HCEC 1CT (cell line): ENCODE data around the gene TSEN54.
A peak's percentile ranks its signal among the peaks of the same experiment; 100 is the strongest.
"Not testable (repeated sequence)": the region's sequence is repeated elsewhere in the genome, so short reads cannot be mapped to it uniquely, and the experiment has no call there.

Experiments used
- DNase-seq: peaks from one replicate; pipeline ENCODE4 v3.0.0-alpha.2; 2017

TSEN54 gene

GRCh38 chr17:75505640-75506039 is 10.7 kb upstream of the TSEN54 start:
- no peak for DNase-seq

GRCh38 chr17:75506134-75506533 is 10.2 kb upstream of the TSEN54 start:
- no peak for DNase-seq

- no peak for DNase-seq
Observed at GRCh38 chr17:75506888-75507287, 9.4 kb upstream of the TSEN54 start.

GRCh38 chr17:75507733-75508719 is 8.3 kb upstream of the TSEN54 start:
- no peak for DNase-seq

- DNase-seq, result no peak
Observed at GRCh38 chr17:75508931-75509361, 7.4 kb upstream of the TSEN54 start.

- no peak for DNase-seq
Observed at GRCh38 chr17:75509528-75510258, 6.6 kb upstream of the TSEN54 start.

- DNase-seq, result no peak
Observed at GRCh38 chr17:75511270-75511609, 5.1 kb upstream of the TSEN54 start.

GRCh38 chr17:75511610-75512575 is 4.4 kb upstream of the TSEN54 start:
- DNase-seq, result no peak

- DNase-seq, result peak; percentile 15
Observed at GRCh38 chr17:75512926-75513640, 3.2 kb upstream of the TSEN54 start.

- DNase-seq, result no peak
Observed at GRCh38 chr17:75513641-75514000, 2.7 kb upstream of the TSEN54 start.

GRCh38 chr17:75514299-75514918 is 1.9 kb upstream of the TSEN54 start:
- no peak for DNase-seq

GRCh38 chr17:75514919-75515495 is 1.3 kb upstream of the TSEN54 start:
- DNase-seq, result no peak

- DNase-seq, result peak; percentile 87
Observed at GRCh38 chr17:75515496-75516254, 653 bp upstream of the TSEN54 start, which contains the start of gene CASKIN2. Gene CASKIN2 (minus strand): TSS chr17:75515537. CDS start chr17:75513804, 1,733 bp downstream.

- peak; percentile 45 for DNase-seq
Observed at GRCh38 chr17:75516619-75517296, 430 bp downstream of the TSEN54 start.

- no peak for DNase-seq
Observed at GRCh38 chr17:75517297-75517865, 1.1 kb downstream of the TSEN54 start.

GRCh38 chr17:75518201-75518600 is 1.9 kb downstream of the TSEN54 start:
- no peak for DNase-seq

GRCh38 chr17:75518983-75519537 is 2.7 kb downstream of the TSEN54 start:
- no peak for DNase-seq

GRCh38 chr17:75520413-75520812 is 4.1 kb downstream of the TSEN54 start:
- DNase-seq, result not testable (repeated sequence)

GRCh38 chr17:75521290-75521689 is 5.0 kb downstream of the TSEN54 start:
- no peak for DNase-seq
